ENCODE data around the gene DNAH14. TPM values are rescaled to one million over a fixed set of nuclear protein-coding genes. Genes with fewer than 3 reads are reported as not detected.
"Not testable (repeated sequence)": the region's sequence is repeated elsewhere in the genome, so short reads cannot be mapped to it uniquely, and the experiment has no call there.

Gene DNAH14
- total and polyA plus RNA-seq, 2 of the 8 experiments (the other 6 are each of a cell fraction or from before 2014, with no cell fraction given) = 8.4 to 40.7 TPM

DNA sequence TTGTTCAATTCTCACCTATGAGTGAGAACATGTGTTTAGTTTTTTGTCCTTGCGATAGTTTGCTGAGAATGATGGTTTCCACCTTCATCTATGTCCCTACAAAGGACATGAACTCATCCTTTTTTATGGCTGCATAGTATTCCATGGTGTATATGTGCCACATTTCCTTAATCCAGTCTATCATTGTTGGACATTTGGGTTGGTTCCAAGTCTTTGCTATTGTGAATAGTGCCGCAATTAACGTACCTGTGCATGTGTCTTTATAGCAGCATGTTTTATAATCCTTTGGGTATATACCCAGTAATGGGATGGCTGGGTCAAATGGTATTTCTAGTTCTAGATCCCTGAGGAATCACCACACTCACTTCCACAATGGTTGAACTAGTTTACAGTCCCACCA is 11.3 kb downstream of the DNAH14 start:
- H3K27ac ChIP-seq (ENCODE audit: low read depth, low read length); DNase-seq (ENCODE audit: low read depth in 1 of 2, low spot score in 2 of 2); H3K4me3 ChIP-seq (ENCODE audit: extremely low read depth in 1 of 4, insufficient read depth in 2 of 4, low read depth in 3 of 4, low read length in 4 of 4); H3K4ac ChIP-seq (replicated peaks; ENCODE audit: insufficient read length, low read depth, low read length); H3K56ac ChIP-seq (replicated peaks; ENCODE audit: insufficient read length, low read depth, low read length); H3K4me1 ChIP-seq (replicated peaks in 1 of 4; ENCODE audit: control insufficient read depth in 3 of 4, insufficient read depth in 4 of 4, low read length in 3 of 4); H3K9ac ChIP-seq (replicated peaks in 1 of 4; ENCODE audit: extremely low read depth in 1 of 4, low read depth in 3 of 4, low read length in 3 of 4); H2BK15ac ChIP-seq (ENCODE audit: low read length); H3K36me3 ChIP-seq (ENCODE audit: control insufficient read depth in 2 of 4, insufficient read depth in 4 of 4, low read length in 3 of 4); H4K20me1 ChIP-seq (replicated peaks in 1 of 2; ENCODE audit: control insufficient read depth in 1 of 2, insufficient read depth in 2 of 2, low read length in 2 of 2); H3K9me3 ChIP-seq (ENCODE audit: insufficient read depth in 2 of 2, low read depth in 1 of 2, low read length in 1 of 2); H3K23ac ChIP-seq (ENCODE audit: insufficient read length); H3K79me1 ChIP-seq (ENCODE audit: low read depth, low read length); H3K79me2 ChIP-seq (ENCODE audit: control insufficient read depth in 1 of 2, insufficient read depth in 2 of 2, low read length in 2 of 2); H2BK120ac ChIP-seq (replicated peaks; ENCODE audit: low read depth, low read length); H3K14ac ChIP-seq (ENCODE audit: insufficient read length); H4K8ac ChIP-seq (ENCODE audit: extremely low read depth, insufficient read depth, low read length); H2AK5ac ChIP-seq (ENCODE audit: low read depth, low read length); H3K18ac ChIP-seq (ENCODE audit: extremely low read depth, low read length); POLR2A ChIA-PET (ENCODE audit: partially characterized antibody); H2BK20ac ChIP-seq (ENCODE audit: low read length); H4K5ac ChIP-seq (ENCODE audit: insufficient read length, low read depth, low read length); CTCF ChIA-PET (ENCODE audit: partially characterized antibody); H4K91ac ChIP-seq (replicated peaks; ENCODE audit: insufficient read length, low read length); H2AFZ ChIP-seq (ENCODE audit: low read length); H3K4me2 ChIP-seq (ENCODE audit: insufficient read depth in 1 of 2, low read depth in 2 of 2, low read length in 2 of 2); H2BK5ac ChIP-seq (ENCODE audit: low read depth, low read length); FAIRE-seq; H2BK12ac ChIP-seq (ENCODE audit: low read depth, low read length); H3K23me2 ChIP-seq (ENCODE audit: low read depth, low read length); H3K27me3 ChIP-seq (replicated peaks in 1 of 4; ENCODE audit: control insufficient read depth in 3 of 4, extremely low read depth in 1 of 4, insufficient read depth in 3 of 4, low read length in 3 of 4): not testable (repeated sequence)
- 99% methylated on average over 3 of the region's 3 CpGs; no CpG with 5 or more reads in 1 of the 2 experiments for WGBS, 2 experiments (ENCODE audit: extremely low coverage in 1 of 2, insufficient coverage in 1 of 2, insufficient read length in 1 of 2, insufficient replicate concordance in 2 of 2, low coverage in 1 of 2, low lambda C conversion rate in 2 of 2, missing lambda C conversion rate in 1 of 2)

All from H1 (cell line).